Activated CD8-positive, alpha-beta memory T cell treated with anti-CD3 and anti-CD28 coated beads, Interleukin-2, amount 50 U/mL, for 24 hours (primary cell): ENCODE measurements around the gene GUCY1A1.

ENCODE experiments used
- DNase-seq: peaks from one replicate; pipeline ENCODE4 v3.0.0-alpha.2; 2020; ENCODE audit errors: extremely low read depth

GUCY1A1 gene

GRCh38 chr4:155777971-155778735 is 111.5 kb downstream of the GUCY1A1 start:
- no peak for DNase-seq

- DNase-seq, result no peak
These were observed 114.1 kb downstream of the GUCY1A1 start for GRCh38 chr4:155780775-155781174.

GRCh38 chr4:155781249-155781831 is 114.7 kb downstream of the GUCY1A1 start:
- no peak for DNase-seq
